HL-60 (cell line): Measurements from ENCODE around the gene LRRC43.

ENCODE experiments used
- DNase-seq, 2 experiments: peaks; one replicate each; pipeline ENCODE4 v3.0.0-alpha.2; 2010 to 2020; ENCODE audit warnings: low read depth in 1 of 2, low spot score in 1 of 2
- H3K27ac ChIP-seq: fragments of 250-450 bp; sonication (Bioruptor Pico); replicated peaks from 2 replicates; pipeline ENCODE4 v1.5.1; 2020; ENCODE audit warnings: mild to moderate bottlenecking, moderate library complexity
- H3K27me3 ChIP-seq: fragments of 250-450 bp; sonication (Bioruptor Pico); 2 replicates; pipeline ENCODE4 v1.5.1; 2021; ENCODE audit warnings: mild to moderate bottlenecking, moderate library complexity; ENCODE audit not compliant: insufficient read depth, poor library complexity, severe bottlenecking
- H3K4me3 ChIP-seq: replicated peaks from 2 replicates; pipeline ENCODE4 v1.5.1; 2011; ENCODE audit warnings: mild to moderate bottlenecking, control low read depth, low read length; ENCODE audit not compliant: insufficient read depth
- CTCF ChIP-seq: IDR thresholded peaks from one replicate; pipeline ENCODE4 v1.5.1; 2011; ENCODE audit warnings: low read length, control low read depth, inconsistent platforms; ENCODE audit not compliant: insufficient read depth
- GABPA ChIP-seq: IDR thresholded peaks from 2 replicates; pipeline ENCODE4 v1.6.1; 2012; ENCODE audit warnings: low read depth
- POLR2AphosphoS5 ChIP-seq: IDR thresholded peaks from 2 replicates; pipeline ENCODE4 v1.6.1; 2012; ENCODE audit warnings: low read depth
- SPI1 ChIP-seq: IDR thresholded peaks from 2 replicates; pipeline ENCODE4 v1.6.1; 2012; ENCODE audit warnings: low read depth, mild to moderate bottlenecking, borderline replicate concordance
- TF ChIP-seq, protein P1 (sequence below): IDR thresholded peaks from 2 replicates; pipeline ENCODE4 v1.6.1; 2012; ENCODE audit warnings: low read depth; ENCODE audit not compliant: insufficient replicate concordance

Gene LRRC43

DNA sequence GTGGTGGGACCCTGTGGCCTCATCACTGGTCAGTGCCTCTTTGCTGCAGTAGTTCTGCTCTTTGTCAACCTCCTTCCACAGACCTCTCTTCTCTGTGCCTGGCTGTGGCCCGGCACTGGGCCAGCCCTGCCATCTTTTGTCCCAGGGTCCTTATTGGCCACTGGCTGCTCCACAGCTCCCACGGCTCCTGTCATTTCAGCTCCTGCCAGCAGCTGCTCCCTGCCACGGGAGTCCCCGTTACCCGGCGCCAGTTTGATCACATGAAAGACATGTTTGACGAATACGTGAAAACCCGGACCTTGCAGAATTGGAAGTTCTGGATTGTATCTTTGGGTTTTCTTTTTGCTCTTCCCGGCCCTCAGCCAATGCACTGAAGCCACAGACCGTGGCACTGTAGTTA, 44.3 kb upstream of the LRRC43 start:
- Histone ChIP-seq H3K4me3 (no peak overlapping the region), H3K27ac (no peak overlapping the region), H3K27me3 (no peaks in the 10 kb centered on the region)
- DNase-seq, result no peak
- TF ChIP-seq CTCF, result no peak
- TF ChIP-seq GABPA, result no peak
- no peak for TF ChIP-seq SPI1
- TF ChIP-seq POLR2AphosphoS5, result no peak
- TF ChIP-seq, protein P1, sequence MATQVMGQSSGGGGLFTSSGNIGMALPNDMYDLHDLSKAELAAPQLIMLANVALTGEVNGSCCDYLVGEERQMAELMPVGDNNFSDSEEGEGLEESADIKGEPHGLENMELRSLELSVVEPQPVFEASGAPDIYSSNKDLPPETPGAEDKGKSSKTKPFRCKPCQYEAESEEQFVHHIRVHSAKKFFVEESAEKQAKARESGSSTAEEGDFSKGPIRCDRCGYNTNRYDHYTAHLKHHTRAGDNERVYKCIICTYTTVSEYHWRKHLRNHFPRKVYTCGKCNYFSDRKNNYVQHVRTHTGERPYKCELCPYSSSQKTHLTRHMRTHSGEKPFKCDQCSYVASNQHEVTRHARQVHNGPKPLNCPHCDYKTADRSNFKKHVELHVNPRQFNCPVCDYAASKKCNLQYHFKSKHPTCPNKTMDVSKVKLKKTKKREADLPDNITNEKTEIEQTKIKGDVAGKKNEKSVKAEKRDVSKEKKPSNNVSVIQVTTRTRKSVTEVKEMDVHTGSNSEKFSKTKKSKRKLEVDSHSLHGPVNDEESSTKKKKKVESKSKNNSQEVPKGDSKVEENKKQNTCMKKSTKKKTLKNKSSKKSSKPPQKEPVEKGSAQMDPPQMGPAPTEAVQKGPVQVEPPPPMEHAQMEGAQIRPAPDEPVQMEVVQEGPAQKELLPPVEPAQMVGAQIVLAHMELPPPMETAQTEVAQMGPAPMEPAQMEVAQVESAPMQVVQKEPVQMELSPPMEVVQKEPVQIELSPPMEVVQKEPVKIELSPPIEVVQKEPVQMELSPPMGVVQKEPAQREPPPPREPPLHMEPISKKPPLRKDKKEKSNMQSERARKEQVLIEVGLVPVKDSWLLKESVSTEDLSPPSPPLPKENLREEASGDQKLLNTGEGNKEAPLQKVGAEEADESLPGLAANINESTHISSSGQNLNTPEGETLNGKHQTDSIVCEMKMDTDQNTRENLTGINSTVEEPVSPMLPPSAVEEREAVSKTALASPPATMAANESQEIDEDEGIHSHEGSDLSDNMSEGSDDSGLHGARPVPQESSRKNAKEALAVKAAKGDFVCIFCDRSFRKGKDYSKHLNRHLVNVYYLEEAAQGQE, result no peak

- H3K27ac ChIP-seq, result no peak overlapping the region
- H3K4me3 ChIP-seq, result no peak overlapping the region
- no peak for TF ChIP-seq POLR2AphosphoS5
- TF ChIP-seq CTCF, result no peak
- TF ChIP-seq GABPA, result no peak
- no peak for TF ChIP-seq SPI1
- TF ChIP-seq, protein P1, result no peak
- DNase-seq, result no peak
- no peaks in the 10 kb centered on the region for H3K27me3 ChIP-seq
Observed at GRCh38 chr12:122139266-122139665, 43.7 kb upstream of the LRRC43 start.

GRCh38 chr12:122139941-122140340, 43.0 kb upstream of the LRRC43 start:
- Histone ChIP-seq H3K27ac (no peak overlapping the region), H3K27me3 (no peaks in the 10 kb centered on the region), H3K4me3 (no peak overlapping the region)
- DNase-seq, result no peak
- TF ChIP-seq POLR2AphosphoS5 (no peak), CTCF (no peak), SPI1 (no peak), GABPA (no peak)
- TF ChIP-seq, protein P1, result no peak
